Measurements from ENCODE around the gene TBC1D22A.
"Not testable (repeated sequence)": the region's sequence is repeated elsewhere in the genome, so short reads cannot be mapped to it uniquely, and the experiment has no call there.

Gene TBC1D22A

GRCh38 chr22:47111626-47112581, 349.5 kb downstream of the TBC1D22A start:
- DNase-seq (ENCODE audit: low read depth in 2 of 3, low spot score in 2 of 3): no peak

GRCh38 chr22:47112582-47112965, 350.1 kb downstream of the TBC1D22A start:
- no peak for DNase-seq (ENCODE audit: low read depth in 2 of 3, low spot score in 2 of 3)

- DNase-seq (ENCODE audit: low read depth in 2 of 3, low spot score in 2 of 3): no peak
These were observed 350.8 kb downstream of the TBC1D22A start for GRCh38 chr22:47112994-47113852.

GRCh38 chr22:47113853-47114415, 351.5 kb downstream of the TBC1D22A start:
- DNase-seq (ENCODE audit: low read depth in 2 of 3, low spot score in 2 of 3): no peak

GRCh38 chr22:47114813-47115517, 352.5 kb downstream of the TBC1D22A start:
- DNase-seq (ENCODE audit: low read depth in 2 of 3, low spot score in 2 of 3): no peak

GRCh38 chr22:47115518-47115890, 353.1 kb downstream of the TBC1D22A start:
- no peak for DNase-seq (ENCODE audit: low read depth in 2 of 3, low spot score in 2 of 3)

GRCh38 chr22:47115921-47116320, 353.5 kb downstream of the TBC1D22A start:
- DNase-seq (ENCODE audit: low read depth in 2 of 3, low spot score in 2 of 3): no peak

- no peak for DNase-seq (ENCODE audit: low read depth in 2 of 3, low spot score in 2 of 3)
These were observed 354.2 kb downstream of the TBC1D22A start for GRCh38 chr22:47116426-47117341.

GRCh38 chr22:47117442-47117841, 355.0 kb downstream of the TBC1D22A start:
- DNase-seq (ENCODE audit: low read depth in 2 of 3, low spot score in 2 of 3): not testable (repeated sequence)

GRCh38 chr22:47119181-47119580, 356.7 kb downstream of the TBC1D22A start:
- DNase-seq (ENCODE audit: low read depth in 2 of 3, low spot score in 2 of 3): no peak

GRCh38 chr22:47120399-47120798, 357.9 kb downstream of the TBC1D22A start:
- DNase-seq (ENCODE audit: low read depth in 2 of 3, low spot score in 2 of 3): no peak

- DNase-seq (ENCODE audit: low read depth in 2 of 3, low spot score in 2 of 3): no peak
These were observed 359.3 kb downstream of the TBC1D22A start for GRCh38 chr22:47121791-47122190.

- no peak for DNase-seq (ENCODE audit: low read depth in 2 of 3, low spot score in 2 of 3)
These were observed 360.1 kb downstream of the TBC1D22A start for GRCh38 chr22:47122441-47123000.

GRCh38 chr22:47123006-47123826, 360.8 kb downstream of the TBC1D22A start:
- no peak for DNase-seq (ENCODE audit: low read depth in 2 of 3, low spot score in 2 of 3)

GRCh38 chr22:47123827-47124442, 361.5 kb downstream of the TBC1D22A start:
- no peak for DNase-seq (ENCODE audit: low read depth in 2 of 3, low spot score in 2 of 3)

GRCh38 chr22:47124451-47124881, 362.0 kb downstream of the TBC1D22A start:
- no peak for DNase-seq (ENCODE audit: low read depth in 2 of 3, low spot score in 2 of 3)

- no peak for DNase-seq (ENCODE audit: low read depth in 2 of 3, low spot score in 2 of 3)
These were observed 362.5 kb downstream of the TBC1D22A start for GRCh38 chr22:47124961-47125360.

- DNase-seq (ENCODE audit: low read depth in 2 of 3, low spot score in 2 of 3): no peak
These were observed 363.2 kb downstream of the TBC1D22A start for GRCh38 chr22:47125603-47126002.

All from activated CD8-positive, alpha-beta memory T cell treated with anti-CD3 and anti-CD28 coated beads for 48 hours (primary cell).